HG03175 (cell line): ENCODE measurements around the gene GMCL1.
"Not testable (repeated sequence)": the region's sequence is repeated elsewhere in the genome, so short reads cannot be mapped to it uniquely, and the experiment has no call there.

ENCODE experiments used
- ATAC-seq: cut with Tn5 transposase; IDR thresholded peaks from one replicate; pipeline ENCODE4 v1.9.1; 2021; ENCODE audit warnings: mild to moderate bottlenecking, moderate library complexity; ENCODE audit not compliant: unreplicated experiment

Gene GMCL1

DNA sequence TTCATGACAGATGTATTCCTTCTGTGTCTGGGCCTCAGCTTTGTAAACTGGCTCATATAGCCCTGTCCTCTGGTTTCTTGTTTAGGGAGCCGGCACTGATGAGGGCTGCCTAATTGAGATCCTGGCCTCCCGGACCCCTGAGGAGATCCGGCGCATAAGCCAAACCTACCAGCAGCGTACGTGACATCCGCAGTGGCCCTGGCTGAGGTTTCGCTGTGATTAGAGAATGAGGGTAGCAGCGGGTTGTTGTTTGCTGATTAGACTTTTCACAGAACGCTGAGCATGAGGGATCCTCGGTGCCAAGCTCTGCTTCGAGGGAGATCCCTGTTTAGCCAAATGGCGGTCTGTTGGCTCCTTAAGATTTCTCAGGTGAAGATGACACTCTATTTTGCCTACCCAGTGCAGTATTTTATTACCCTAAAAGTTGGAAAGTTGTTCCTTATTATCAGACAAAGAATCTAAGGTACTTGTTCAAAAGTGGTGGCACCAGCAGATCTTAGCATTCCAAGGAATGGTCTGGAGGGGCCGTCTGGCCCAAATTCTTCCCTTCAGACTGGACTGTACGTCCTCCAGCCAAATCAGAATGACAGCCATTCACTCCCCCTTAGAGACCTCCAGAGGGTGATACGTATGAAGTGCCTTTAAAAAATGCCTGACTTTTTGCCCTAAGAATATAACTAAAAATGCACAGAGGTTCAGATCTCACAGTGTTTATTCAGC lies 21.5 kb upstream of the GMCL1 start:
- ATAC-seq = no peak

DNA sequence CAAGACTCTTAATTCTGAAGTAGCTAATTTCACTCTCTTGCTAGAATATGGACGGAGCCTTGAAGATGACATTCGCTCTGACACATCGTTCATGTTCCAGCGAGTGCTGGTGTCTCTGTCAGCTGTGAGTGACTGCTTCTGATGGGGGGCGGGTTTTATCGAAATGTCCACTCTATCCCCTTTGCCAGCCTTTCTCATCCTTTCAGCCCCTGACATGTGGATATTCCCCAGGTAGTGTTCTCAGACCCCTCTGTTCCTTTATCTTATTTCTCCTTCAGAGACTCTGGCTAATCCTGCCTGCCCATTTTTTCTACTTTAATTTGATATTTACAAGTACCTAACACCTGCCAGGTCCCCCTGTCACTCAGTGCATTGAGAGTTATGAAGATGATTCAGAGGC lies 18.9 kb upstream of the GMCL1 start:
- no peak for ATAC-seq

DNA sequence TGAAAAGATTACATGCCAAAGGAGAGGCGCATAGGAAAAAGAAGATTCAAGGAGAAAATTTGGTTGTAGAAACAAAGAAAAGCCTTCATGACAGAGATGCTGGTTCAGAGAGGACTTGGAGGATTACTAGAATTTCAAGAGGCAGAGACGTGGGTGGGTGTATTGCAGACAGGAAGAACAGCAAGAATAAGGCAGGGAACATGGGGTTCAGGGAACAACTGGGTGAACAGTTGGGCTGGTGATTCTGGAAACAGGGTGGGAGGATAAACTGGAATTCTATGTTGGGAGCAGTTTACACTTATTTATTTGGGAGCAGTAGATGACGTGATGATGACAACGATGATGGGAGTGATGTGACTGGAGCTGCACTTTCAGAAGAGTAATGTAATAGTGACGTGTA lies 18.4 kb upstream of the GMCL1 start:
- ATAC-seq = no peak

DNA sequence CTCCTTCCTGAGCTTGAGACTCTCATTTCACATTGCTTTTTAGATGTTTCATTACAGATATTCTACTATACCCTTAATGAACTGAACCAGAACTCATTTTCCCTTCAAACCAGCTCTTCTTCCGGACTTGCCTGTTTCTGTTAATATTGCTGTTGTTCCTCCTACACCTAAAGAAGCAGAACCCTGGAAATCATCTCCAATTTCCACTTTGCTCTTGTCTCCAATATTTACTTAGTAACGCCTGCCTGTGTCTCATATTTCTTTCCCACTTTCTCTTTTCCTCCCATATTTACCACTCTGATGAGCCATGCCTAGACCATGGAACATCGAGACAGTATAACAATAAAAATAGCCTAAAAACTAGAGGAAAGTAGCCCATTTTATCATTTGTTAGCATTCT lies 17.9 kb upstream of the GMCL1 start:
- ATAC-seq = no peak

DNA sequence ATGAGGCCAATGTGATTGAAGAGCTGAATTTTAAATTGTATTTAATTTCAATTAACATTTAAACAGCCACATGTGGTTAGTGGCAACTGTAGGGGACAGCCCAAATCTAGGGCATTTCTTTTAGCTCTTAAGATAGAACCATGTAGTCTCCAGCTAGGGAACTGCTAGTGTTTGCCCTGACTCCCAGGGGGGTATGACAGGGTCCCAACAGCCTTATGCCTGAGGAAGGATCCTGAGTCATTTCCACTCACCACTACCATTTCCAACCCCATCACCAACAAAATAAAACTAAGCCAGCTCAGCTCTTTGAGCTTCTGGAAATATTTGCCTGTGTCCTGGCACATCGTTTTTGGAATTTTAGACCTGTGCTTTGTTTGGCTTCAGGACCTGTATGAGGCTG lies 13.7 kb upstream of the GMCL1 start:
- no peak for ATAC-seq

DNA sequence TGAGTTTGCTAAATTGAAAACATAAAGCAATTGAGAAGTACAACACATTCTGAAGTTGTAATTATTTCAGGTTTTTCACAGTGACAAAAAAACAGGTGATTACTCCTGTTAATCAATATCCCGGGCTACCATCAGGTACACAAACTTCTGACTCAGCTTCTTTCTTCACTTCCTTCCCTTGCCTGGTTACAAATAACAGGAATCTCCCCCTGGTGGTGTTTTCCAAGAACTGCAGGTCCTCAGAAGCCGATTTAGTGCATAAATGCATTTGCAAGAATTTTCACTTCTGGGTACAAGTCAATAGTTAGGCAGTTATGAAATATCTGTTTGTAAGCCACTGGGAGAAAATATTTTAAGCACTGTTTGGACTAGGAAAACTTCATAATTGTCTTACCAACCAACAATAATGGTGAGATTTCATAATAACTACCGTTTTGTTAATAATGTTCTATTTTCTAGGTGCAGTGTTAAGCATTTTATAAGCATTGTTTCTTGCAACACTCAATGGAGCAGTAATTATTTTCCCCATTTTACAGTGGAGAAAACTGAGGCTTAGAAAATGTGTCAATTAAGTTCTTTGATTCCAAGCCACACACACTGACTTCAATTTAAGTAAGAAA lies 12.4 kb upstream of the GMCL1 start:
- peak; percentile 64 for ATAC-seq

DNA sequence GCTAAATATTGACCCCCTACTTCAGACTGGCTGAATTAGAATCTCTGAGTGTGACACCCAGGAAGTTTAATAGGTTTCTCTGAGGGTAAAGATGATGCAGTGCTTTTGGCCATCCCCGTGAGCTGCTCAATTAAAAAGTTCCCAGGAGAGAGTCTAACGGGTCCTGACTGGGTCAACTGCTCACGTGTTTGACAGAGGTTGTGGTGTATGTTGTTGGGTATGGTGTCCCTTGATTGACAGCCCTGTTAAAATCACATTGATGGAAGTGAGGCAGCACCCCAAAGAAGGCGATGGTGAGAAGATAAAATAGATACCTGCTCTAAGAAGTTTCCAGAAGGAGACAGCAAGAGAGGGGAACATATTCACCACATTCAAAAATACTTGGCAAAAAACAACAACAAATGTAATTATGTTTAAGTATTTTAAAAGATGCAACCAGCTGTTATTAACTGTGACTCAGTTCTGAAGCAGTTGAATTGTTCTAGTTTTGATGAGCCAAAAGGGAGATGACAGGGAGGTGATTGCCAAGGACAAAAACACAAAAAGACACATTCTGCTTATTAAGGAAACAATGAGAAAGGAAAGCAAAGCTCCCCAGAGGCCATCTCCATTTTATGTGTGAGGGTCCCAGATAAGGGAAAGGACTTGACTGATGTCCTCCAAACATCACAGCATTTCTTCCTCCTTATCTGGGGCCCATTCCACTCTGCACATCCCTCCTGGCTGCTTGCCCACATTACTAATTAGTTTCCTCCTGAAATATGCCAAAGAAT lies 11.5 kb upstream of the GMCL1 start:
- ATAC-seq = no peak

DNA sequence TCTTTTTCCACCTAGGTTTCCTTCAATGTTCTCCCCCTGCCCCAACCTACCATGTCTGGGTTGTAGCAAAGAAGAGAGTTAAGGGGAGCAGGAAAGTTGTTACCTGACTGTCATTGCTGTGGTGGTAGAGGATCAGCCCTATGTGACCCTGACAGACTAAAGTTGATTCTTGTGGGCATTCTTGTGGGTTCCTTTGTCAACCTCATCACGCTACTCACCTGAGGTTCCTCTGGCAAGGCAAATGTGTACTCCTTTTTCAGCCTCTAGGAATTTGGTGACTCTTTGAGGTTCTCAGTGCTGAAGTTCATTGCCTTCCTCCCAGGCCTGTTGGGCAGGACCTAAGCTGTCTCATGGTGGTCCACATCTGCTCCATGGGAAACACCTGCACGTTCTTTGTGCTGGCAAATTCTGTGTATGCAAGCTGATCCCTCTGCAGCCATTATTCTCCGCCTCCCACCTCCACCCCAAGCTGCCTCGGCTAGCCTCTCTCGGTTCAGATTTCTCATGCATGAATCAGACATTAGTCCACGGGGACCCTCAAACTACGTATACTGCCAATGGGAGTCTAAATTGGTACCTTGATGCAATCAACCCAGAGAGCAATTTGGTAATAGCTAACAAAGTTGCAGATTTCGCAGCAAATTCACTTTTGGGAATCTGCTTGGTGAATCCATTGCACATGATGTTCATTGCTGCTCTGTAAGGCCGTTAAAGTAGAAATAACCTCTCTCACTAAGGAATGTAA lies 1.5 kb upstream of the GMCL1 start:
- no peak for ATAC-seq

DNA sequence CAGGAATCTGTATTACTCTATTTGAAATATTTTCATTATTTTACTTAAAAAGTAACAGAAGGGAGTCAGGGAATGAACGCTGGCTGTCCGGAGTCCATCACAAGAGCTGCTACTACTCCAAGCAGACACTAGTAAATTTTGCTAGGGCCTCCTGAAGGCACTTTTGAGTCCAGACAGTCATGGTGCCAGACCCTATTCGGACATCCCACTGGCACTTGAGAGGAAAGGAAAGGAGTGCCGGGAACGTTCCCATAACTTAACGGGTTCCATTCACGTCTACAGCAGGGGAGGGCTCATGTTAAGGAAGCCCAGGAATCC lies 563 bp upstream of the GMCL1 start:
- ATAC-seq = peak; percentile 2

DNA sequence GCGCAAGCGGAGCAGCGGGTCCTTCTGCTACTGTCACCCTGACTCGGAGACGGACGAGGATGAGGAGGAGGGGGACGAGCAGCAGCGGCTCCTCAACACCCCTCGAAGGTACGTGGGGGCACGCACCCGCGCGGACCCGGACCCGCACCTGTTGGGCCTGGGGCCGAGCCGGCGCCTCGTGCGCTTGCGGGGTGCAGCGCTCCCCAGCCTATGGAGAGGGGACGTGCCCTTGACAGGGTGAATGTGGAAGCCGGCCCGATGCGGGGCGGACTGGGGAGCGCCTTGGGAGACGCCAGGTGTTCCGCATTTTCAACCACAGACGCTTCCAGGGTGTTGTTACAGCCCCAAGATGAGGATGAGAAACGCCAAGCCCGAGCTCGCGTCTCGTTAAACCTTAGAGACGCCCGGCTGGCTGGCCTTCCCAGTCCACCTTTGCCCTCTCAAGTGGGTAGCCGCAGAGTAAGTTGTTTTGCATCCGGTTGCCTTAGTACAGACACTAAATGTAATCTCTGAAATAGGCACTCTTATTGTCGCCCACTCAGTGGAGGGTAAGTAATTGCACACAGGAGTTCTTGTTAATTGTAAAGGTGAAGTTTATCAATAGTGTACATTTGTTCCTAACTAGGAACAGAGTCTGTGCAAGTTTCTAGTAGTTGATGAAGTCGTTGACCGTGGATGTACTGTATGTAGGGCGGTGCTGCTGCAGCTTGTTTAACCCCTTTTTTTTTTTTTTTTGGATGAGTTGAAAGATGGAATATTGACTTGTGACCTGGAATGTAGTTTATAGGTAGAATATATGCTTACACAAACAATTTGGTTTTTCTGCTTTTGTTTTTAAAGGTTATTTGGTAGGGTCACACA lies 815 bp downstream of the GMCL1 start:
- peak; percentile 23 for ATAC-seq

DNA sequence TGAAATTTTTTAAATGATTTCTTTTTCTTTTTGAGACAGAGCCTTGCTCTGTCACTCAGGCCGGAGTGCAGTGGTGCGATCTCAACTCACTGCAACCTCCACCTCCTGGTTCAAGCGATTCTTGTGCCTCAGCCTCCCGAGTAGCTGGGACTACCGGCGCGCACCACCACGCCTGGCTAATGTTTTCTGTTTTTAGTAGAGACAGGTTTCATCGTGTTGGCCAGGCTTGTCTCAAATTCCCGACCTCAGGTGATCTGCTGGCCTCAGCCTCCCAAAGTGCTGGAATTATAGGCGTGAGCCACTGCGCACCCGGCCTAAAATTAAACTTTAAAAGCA lies 1.4 kb downstream of the GMCL1 start:
- not testable (repeated sequence) for ATAC-seq

DNA sequence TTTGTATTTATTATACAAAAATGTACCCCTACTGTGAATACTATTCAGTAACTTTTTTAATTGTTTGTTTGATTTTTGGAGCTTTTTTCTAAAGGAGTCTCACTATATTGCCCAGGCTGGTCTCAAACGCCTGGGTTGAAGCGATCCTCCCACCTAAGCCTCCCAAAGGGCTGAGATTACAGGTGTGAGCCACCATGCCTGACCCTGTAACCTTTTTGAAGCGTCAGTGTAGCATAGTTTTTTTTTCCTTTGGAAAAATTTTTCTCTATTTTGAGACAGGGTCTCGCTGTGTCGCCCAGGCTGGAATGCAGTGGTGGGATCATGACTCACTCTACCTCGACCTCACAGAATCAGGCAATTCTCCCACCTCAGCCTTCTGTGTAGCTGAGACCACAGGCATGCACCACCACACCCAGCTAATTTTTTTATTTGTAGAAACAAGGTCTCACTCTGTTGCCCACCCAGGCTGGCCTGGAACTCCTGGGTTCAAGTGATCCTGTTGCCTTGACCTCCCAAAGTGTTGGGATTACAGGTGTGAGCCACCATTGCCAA lies 2.0 kb downstream of the GMCL1 start:
- no peak for ATAC-seq

DNA sequence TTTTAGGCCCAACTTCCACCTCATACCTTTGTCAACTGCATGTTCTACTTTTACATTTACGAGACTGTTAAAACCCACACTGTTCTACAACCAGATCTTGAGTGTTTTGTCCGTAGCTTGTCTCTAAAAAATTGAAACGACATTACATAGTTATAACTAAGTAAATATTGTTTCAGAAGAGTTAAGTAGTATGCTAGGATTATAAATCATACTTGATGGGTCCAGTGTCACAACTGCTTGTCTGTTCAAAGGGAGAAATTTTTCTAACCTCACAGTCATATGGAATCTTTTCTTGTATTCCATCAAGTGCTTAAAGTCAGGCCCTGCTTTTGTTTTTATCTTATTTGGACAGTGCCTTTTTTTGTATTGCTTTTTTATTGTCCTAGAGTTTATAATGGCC lies 4.3 kb downstream of the GMCL1 start:
- ATAC-seq = no peak

DNA sequence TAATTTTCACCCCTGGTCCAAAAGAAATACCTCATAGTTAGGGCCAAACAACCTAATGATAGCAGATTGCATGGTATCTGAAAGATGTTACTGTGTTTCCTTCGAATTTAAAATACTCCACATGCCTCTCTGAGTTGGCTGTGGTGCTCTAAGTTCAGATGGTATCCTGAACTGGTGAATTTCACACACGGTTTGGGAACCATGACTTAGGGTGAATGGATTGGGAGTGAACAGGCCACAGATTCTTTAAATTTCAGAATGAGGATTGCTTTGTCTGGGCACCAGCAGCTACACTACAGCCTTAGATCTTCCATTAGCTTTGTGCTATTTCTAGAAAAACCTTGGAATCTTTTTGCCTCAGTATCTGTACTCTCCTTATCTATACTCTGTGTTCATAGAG lies 6.2 kb downstream of the GMCL1 start:
- no peak for ATAC-seq

DNA sequence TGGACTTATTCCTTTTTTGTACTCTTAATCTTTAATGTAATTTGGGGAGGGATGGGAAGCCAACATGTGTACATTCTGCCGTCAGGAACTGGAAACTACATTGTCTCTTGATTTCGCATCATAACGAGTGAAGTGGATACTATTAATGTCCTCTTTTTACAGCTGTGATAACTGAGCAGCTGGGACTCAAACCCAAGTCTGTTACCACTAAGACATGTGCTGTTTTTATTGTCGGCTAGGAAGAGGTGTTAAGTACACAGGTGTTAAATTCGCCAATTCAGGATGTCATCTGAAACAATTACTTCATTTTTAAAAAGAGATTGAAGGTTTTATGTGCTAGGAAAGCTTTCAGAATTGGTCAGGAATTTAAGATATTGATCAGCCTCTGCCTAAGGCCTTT lies 6.9 kb downstream of the GMCL1 start:
- ATAC-seq = no peak

DNA sequence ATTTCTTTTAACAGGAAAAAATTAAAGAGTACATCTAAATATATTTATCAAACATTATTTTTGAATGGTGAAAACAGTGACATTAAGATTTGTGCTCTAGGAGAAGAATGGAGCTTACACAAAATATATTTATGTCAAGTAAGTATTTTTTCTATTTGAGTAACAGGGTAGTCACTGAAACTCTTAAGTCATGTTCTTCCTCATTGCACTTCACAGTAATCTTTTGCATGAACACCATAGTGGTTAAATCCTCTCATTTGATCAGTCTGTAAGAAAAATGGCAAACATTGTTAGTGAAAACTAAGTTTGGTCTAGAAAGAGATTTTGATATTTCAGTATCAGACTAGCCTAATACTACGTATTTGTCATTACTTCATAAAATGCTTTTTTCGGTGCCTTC lies 8.1 kb downstream of the GMCL1 start:
- no peak for ATAC-seq

DNA sequence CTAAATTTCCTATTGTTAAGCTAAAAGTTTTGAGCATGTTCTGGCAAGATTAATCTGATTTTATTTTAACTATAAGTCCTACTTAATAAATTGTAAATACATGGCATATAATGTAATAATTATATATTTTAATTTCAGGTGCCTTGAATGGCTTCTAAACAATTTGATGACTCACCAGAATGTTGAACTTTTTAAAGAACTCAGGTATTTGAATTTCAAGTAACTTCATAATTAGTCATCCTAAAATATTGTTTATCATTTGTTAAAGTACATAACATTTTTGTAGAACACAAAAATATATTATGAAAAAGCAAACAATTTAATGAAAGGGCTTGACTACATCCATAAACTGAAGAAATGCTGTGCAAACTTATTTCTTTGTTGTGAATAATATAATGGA lies 14.5 kb downstream of the GMCL1 start:
- ATAC-seq = no peak

DNA sequence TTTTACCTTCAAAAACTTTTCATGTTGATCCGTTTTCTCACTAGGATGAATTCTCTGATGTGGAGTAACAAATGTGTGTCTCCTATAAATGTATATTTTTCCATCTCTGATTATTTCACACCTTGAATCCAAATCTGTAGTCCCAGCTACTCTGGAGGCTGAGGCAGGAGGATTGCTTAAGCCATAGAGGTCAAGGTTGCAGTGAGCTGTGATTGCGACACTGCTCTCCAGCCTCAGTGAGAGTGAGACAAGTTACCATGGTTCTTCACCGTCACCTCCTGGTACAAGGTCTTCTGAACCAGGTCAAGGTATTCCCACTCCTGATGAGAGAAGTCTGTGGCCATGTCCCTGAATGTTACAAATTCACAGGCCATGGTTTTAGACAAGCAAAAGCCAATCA lies 15.1 kb downstream of the GMCL1 start:
- no peak for ATAC-seq

DNA sequence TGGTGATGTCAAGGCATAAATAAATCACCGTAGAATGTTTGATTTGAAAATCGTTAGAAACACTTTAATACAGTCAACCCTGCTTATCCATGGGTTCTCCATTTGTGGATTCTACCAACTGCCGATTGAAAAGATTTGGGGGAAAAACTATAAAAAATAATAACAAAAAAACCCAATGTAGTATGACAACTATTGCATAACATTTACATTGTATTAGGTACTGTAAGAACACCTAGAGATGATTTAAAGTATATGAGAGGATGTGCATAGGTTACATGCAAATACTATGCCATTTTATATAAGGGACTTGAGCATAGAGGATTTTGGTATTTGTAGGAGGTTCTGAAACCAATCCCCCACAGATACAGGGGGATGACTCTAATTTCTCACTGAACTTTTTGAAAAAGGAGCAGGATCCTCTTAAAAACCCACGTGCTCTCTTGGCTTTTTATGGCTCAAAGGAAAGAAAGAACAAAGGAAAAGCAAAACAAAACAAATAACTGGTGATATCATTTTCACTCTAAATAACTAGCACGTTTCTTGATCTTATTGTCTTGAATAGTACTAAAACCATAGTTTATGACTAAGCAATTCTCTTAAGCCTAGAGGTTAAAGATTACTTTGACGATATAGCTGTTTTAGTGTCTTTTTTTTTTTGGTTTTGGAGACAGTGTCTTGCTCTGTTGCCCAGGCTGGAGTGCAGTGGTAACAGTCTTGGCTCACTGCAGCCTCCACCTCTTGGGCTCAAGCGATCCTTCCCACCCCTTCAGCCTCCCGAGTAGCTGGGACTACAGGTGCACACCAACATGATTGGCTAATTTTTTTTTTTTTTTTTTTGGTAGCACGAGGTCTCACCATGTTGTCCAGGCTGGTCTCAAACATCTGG lies 17.0 kb downstream of the GMCL1 start:
- ATAC-seq = no peak
